ENCODE results near the gene SRRM2.

Gene SRRM2

DNA sequence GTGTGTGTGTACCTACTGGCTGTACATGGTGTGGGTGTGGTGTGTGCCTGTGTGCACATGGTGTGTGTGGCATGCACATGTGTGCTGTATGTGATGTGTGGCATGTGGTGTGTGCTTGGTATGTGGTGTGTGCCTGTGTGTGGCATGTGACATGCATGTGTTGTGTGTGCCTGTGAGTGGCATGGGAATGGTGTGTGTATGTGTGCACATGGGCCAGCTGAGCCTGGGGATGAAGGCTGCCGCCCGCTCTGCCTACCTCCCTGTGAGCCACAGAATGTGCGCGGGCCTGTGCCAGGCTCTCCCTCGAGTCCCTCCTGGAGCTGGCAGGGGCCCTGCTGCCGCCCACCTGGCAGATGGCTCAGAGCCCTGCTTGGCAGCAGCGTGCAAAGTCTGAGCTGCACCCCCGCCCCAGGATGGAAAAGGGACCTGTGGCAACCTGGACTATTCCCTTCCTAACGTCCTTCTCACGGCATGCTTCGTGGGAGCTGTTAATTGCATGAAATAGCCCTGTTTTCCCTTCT is 41.7 kb upstream of the SRRM2 start:
- no peak for DNase-seq (ENCODE audit: low read depth)
- no peak for TF ChIP-seq CTCF (IDR thresholded peaks at IDR 0.05; ENCODE audit: insufficient read depth, low read depth, low read length, missing control alignments)
- H3K4me3 ChIP-seq (ENCODE audit: low read length) = no peak overlapping the region

DNA sequence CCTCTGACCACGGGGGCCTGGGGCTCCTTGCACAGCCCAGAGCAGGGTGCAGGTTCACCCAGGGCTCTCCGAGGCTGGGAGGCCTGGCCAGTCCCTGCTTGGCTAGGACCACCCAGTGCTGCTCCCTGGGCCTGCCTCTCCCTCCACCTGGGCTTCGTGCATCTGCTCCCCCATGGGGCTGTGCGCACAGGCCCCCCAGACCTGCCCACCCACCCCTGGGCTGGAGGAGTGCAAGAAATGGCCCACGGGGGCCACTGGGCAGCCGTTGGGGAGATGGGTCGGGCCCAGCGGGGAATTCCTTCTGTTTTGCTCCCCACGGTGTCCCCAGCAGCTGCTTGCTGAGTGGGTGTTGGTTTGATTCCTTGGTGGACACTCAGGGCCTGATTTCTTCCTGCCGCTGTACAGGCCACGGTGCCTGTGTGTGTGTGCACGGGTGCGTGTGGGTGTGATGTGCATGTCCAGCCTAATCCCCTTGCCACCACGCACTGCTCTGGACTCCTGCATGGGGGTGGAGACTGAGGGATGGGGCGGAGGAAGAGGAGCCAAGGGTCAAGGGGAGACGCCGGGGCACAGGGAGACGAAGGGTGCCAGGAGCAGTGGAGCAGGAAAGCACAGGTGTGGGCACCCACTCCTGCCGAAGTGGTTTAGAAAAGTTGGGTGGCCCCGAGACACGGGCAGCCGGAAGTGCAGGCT is 40.9 kb upstream of the SRRM2 start:
- H3K4me3 ChIP-seq (ENCODE audit: low read length) = no peak overlapping the region
- TF ChIP-seq CTCF (IDR thresholded peaks at IDR 0.05; ENCODE audit: insufficient read depth, low read depth, low read length, missing control alignments) = no peak
- DNase-seq (ENCODE audit: low read depth) = no peak

- H3K4me3 ChIP-seq (ENCODE audit: low read length) = no peak overlapping the region
- TF ChIP-seq CTCF (IDR thresholded peaks at IDR 0.05; ENCODE audit: insufficient read depth, low read depth, low read length, missing control alignments) = no peak
- DNase-seq (ENCODE audit: low read depth) = no peak
Observed at GRCh38 chr16:2712063-2712441, 40.4 kb upstream of the SRRM2 start.

GRCh38 chr16:2712546-2712945 is 39.9 kb upstream of the SRRM2 start:
- no peak overlapping the region for H3K4me3 ChIP-seq (ENCODE audit: low read length)
- TF ChIP-seq CTCF (IDR thresholded peaks at IDR 0.05; ENCODE audit: insufficient read depth, low read depth, low read length, missing control alignments) = no peak
- no peak for DNase-seq (ENCODE audit: low read depth)

- TF ChIP-seq CTCF (IDR thresholded peaks at IDR 0.05; ENCODE audit: insufficient read depth, low read depth, low read length, missing control alignments) = no peak
- no peak overlapping the region for H3K4me3 ChIP-seq (ENCODE audit: low read length)
- DNase-seq (ENCODE audit: low read depth) = no peak
Observed at GRCh38 chr16:2713523-2713922, 38.9 kb upstream of the SRRM2 start.

DNA sequence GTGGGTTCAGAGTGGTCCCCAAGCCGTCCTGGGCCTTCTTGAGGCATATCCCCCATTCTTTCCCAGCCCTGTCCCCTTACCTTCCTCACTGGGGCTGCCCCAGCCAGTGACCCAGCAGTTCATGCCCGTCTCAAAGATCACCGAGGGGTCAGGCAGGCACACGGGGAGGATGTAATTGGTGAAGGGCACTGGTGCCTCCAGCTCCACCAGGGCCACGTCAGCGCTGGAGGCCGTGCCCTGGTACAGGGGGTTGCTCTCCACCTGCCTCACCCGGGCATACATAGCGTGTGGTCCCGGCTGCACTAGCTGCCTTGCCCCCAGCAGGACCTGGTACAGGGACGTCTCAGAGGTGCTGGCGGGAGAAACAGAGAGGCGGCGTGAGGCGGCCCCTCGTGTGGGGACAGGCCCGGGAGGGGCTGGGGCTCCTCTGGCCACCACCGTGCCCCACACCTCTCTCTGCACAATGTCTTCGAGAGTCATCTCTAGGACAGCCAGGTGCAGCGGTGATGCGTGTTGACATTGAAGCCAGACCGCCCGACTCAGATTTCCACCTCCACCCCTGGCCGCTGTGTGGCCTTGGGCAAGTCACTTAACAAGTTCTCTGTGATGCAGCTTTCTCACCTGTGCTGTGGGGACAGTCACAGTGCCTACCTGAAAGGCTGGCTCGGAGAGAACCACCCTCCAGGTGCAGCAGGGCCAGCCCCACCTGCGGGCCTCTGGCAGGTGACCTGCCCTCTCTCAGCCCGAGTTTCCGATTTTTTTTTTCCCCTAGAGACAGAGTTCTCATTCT is 38.3 kb upstream of the SRRM2 start:
- TF ChIP-seq CTCF (IDR thresholded peaks at IDR 0.05; ENCODE audit: insufficient read depth, low read depth, low read length, missing control alignments) = no peak
- H3K4me3 ChIP-seq (ENCODE audit: low read length) = no peak overlapping the region
- no peak for DNase-seq (ENCODE audit: low read depth)

Measured in epithelial cell of esophagus (primary cell).